GM18502 (cell line): ENCODE measurements around the gene MED23.

Source experiments
- ATAC-seq: cut with Tn5 transposase; IDR thresholded peaks from one replicate; pipeline ENCODE4 v1.9.1; 2021; ENCODE audit warnings: mild to moderate bottlenecking; ENCODE audit not compliant: unreplicated experiment, poor library complexity

MED23 gene, protein sequence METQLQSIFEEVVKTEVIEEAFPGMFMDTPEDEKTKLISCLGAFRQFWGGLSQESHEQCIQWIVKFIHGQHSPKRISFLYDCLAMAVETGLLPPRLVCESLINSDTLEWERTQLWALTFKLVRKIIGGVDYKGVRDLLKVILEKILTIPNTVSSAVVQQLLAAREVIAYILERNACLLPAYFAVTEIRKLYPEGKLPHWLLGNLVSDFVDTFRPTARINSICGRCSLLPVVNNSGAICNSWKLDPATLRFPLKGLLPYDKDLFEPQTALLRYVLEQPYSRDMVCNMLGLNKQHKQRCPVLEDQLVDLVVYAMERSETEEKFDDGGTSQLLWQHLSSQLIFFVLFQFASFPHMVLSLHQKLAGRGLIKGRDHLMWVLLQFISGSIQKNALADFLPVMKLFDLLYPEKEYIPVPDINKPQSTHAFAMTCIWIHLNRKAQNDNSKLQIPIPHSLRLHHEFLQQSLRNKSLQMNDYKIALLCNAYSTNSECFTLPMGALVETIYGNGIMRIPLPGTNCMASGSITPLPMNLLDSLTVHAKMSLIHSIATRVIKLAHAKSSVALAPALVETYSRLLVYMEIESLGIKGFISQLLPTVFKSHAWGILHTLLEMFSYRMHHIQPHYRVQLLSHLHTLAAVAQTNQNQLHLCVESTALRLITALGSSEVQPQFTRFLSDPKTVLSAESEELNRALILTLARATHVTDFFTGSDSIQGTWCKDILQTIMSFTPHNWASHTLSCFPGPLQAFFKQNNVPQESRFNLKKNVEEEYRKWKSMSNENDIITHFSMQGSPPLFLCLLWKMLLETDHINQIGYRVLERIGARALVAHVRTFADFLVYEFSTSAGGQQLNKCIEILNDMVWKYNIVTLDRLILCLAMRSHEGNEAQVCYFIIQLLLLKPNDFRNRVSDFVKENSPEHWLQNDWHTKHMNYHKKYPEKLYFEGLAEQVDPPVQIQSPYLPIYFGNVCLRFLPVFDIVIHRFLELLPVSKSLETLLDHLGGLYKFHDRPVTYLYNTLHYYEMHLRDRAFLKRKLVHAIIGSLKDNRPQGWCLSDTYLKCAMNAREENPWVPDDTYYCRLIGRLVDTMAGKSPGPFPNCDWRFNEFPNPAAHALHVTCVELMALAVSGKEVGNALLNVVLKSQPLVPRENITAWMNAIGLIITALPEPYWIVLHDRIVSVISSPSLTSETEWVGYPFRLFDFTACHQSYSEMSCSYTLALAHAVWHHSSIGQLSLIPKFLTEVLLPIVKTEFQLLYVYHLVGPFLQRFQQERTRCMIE (N-terminal part only)

DNA sequence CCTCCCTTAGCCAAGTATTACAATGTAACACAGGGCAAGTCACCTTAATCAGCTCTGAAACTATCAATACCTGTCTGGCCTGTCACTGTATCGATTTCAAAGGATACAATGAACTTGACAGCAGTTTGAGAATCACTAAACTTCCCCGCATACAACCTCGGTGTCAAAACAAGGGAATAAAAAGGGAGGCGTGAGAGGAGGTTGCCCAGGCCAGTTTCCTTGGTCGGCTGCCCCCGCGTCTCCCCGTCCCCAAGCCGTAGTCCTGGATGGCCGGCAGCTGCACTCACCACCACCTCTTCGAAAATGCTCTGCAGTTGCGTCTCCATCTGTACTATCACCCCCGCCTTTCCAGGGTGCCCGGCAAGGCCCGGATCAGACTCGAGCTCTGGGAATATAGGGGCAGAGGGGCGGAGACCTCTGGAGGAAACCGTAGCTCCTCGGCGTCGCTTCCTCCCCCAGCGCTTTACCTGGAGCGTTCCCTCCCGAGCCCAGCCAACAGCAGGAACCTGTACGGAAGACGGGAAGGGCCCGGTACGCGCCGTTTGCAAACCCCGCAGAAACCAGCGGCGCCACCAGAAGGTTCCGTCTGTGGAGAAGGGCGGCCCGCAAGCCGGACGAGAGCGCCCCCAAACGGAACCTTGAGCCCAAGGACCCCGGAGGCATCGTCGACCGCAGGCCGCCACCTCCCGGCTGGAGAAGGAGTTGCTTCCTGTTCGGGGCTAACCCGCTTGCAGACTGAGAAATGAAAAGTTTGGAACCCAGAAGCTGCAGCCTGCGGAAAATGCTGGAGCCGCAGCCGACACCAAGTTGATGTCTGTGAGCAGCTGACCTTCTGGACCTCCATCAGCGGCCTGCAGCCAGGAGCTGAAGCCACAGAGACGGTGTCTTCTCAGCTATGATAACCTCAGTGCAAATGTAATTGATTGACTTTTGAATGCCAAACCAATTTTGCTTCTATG is at the start of gene MED23:
Gene MED23, minus strand, starts transcription at position 519 of the 959 bp plus-strand sequence. Its CDS starts 193 bp downstream, at position 326.
- ATAC-seq: peak; percentile 96

DNA sequence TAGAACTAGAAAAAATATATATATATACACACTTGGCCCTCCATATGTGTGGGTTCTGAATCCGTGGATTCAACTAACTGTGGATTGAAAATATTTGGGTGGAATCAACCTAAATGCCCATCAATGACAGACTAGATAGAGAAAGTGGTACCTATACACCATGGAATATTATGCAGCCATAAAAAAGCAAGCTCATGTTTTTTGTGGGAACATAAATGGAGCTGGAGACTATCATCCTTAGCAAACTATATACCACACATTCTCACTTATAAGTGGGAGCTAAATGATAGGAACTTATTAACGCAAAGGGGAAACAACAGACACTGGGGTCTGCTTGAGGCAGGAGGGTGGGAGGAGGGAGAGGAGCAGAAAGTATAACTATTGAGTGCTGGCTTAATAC is 45.1 kb upstream of the MED23 start:
- ATAC-seq: no peak

DNA sequence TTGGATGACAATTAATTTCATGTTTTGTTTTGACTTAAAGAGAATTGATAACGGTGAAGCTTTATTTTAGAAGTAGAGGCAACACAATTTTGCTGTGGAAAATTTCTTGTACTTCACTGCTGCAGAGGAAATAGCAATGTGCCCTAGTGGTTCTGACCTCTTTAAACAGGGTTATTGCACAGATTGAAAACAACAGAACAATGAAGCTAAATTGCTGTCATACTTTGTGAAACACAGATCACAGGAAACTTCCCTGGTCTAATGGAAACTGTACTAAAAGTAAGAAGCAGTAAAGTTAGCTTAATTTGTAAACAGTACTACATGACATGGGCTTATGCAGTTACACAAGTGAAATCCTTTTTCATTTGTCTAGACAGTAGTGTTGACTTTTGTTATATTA is 41.8 kb upstream of the MED23 start:
- no peak for ATAC-seq

DNA sequence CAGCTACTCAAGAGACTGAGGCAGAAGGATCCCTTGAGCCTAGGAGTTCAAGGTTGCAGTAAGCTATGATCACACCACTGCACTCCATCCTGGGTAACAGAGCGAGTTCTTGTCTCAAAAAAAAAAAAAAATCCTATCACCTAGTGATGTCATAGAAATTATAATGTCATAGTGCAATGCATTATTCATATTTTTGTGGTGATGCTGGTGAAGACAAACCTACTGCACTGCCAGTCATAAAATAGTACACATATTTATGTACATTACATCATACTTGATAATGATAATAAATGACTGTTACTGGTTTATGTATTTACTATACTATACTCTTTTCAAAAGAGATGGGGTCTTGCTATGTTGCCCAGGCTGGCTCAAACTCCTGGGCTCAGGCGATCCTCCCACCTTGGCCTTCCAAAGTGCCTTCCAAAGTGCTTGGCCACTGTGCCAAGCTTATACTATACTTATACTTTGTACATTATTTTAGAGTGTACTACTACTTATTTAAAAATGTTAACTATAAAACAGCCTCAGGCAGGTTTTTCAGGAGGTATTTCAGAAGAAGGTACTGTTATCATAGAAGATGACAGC is 35.6 kb upstream of the MED23 start:
- no peak for ATAC-seq

DNA sequence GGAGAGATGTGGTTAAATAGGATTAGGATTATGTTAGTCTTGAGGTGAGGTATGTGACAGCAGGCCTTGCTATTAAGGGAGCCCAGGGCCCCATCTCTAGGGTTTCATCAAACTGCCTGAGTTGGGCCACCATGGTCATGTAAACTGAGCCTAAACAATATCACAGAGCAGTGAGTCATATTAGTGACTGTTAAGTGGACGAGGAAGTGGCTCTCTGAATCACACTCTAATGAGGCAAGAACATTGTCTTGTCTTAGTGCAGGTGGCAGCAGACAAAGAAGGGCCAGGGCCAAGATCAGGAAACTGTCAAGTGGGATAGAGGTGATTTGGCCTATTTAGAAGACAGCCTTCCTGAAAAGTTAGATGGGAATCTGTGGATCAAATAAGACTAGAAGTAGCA is 32.2 kb upstream of the MED23 start:
- ATAC-seq: no peak

DNA sequence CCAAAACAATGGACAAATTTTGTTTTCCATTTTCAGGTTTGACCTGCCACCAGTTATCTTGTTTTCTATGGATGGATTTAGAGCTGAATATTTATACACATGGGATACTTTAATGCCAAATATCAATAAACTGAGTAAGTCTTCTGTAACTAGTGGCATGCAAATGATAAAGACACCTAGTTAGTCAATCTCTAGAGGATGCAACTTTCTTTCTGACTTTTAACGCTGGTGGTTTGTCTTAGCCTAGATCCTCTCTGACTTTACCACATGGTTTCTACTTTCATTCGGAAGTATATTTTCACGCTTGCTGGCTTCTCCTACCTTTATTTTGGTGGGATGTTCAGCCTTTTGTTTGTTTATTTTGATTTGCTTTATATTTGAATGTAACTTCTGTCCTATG is 30.2 kb upstream of the MED23 start:
- ATAC-seq: peak; percentile 58

DNA sequence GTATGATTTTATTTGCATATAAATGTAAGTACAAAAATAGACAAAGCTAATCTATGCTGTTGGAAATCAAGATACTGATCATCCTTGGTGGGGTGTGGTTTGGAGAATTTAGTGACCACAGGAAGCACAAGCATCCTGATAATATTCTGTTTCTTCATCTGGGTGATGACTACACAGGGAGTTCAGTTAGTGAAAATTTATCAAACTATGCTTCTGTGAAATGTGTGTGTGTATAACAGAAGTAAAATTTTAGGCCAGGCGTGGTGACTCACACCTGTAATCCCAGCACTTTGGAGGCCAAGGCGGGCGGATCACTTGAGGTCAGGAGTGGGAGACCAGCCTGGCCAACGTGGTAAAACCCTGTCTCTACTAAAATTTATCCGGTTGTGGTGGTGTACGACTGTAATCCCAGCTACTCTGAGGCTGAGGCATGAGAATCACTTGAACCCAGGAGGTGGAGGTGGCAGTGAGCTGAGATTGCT is 29.6 kb upstream of the MED23 start:
- ATAC-seq: no peak

DNA sequence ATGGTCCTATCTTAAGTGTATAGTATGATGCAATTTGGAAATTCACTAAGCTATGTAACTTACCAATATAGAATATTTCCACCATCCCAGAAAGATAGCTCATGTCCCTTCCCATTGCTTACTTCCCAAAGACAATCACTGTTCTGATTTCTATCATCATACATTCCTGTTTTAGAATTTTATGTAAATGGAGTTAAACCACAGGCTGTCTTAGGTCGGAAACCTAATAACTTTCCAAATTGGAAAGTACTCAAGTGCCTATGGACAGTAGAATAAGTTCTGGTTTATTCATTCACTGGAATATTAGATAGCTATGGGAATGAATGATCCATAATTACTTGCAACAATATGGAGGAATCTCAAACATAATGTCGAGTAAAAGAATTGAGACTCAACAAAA is 29.2 kb upstream of the MED23 start:
- no peak for ATAC-seq

DNA sequence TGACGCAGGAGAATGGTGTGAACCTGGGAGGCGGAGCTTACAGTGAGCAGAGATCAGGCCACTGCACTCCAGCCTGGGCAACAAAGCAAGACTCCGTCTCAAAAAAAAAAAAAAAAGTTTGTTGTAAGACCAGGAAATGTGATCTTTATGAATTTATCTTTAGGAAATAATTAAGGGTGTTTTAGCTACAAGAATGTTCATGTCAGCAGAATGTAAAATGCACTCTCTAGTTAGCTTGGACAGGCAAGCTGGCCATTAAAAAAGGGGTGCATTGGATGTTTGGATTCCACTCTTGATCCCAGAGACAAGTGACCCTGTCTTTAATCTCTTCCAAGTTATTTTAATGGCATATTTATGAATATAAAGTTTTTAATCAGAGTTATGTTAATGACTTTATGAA is 28.6 kb upstream of the MED23 start:
- ATAC-seq: no peak

DNA sequence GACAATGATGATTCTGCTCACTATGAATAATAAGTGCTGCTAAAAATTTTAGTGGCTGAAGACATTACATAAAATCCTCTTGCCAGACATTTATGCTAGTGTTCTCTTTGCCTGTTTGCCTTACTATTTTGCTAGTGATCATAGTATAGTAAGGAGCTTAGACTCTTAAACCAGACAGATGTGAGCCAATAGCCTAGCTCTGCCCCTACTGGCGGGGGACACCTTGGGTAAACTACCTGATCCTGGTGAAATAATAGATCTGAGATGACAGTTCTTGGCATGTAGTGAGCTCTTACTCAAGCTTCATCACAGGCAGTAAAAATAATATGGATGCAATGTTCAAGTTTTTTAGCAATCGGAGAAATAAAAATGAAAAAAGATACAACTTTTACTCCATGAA is 27.9 kb upstream of the MED23 start:
- no peak for ATAC-seq

DNA sequence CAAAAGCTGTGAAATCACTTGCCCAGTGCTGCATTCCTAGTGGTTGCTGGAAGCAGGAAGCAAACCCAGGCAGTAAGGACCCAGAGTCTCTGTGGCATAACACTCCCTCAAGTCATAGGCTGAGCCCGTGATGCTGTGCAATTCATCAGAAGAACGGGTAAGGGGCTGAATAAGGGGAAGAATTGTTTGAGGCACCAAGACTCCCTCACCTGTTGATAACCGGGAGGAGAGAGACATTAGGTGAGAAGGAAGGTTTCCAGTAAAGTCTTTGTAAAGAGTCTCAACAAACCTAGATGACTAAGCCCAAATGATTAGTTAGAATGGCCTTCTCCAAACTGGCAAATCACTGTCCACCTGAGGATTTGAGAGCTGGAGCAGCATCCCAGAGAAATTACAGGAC is 27.3 kb upstream of the MED23 start:
- no peak for ATAC-seq

DNA sequence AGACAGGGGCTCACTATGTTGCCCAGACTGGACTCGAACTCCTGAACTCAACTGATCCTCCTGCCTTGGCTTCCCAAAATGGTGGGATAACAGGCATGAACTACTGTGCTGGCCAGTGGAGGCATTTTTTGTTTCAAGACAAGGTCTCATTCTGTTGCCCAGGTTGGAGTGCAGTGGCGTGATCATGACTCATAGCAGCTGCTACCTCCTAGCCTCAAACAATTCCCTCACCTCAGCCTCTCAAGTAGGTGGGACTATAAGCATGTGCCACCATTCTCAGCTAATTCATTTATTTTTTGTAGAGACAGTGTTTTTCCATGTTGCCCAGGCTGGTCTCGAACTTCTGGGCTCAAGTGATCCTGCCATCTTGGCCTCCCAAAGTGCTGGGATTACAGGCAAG is 26.3 kb upstream of the MED23 start:
- no peak for ATAC-seq

DNA sequence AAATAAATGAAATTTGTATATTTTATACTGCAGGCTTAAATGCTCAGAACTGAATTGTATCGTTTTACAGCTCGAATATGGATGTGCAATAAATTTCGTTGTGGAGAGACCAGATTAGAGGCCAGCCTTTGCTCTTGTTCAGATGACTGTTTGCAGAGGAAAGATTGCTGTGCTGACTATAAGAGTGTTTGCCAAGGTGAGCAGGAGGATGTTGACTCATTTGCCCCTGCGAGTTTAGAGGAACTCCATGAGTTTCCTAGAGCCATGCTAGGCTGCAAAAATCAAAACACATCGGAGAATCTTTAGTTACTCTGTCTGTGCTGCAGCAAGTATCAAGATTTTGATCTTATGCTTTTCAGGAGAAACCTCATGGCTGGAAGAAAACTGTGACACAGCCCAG is 24.4 kb upstream of the MED23 start:
- no peak for ATAC-seq

DNA sequence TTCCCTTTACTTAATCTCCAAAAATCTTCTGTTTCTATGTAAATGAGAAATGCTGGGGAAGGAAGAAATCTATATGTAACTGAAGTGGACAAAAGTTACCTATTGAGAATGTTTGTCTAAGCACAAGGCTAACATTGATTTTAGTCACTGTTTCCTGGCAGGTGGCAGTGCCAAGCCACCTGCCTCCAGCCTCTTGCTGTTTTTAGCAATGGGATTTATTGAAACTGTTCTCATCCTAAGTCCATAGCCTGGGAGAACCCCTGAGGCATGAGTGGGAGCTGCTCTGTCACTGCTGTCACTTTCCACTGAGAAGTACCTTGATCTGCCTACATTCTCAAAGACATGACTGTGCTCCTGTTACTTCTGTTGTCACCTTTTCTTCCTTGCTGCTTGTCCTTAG is 23.7 kb upstream of the MED23 start:
- ATAC-seq: no peak

DNA sequence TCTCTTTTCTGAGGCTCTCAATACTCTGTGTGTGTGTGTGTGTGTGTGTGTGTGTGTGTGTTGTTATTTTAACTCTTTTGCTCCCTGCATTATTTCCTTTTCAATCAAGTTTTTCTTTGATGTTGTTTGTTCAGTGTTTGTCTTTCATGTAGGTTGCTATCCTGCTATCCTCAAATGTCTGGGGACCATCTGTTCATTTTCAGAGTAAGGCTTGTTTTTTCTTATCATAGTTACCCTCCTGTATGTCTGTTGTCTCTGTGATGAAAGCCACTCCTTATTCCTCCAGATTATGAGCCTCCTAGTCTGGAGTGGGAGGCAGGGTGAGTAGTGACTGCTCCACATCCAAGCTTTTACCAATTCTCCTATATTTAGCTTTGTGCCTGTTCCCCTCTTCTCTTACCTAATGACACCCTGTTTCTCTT is 18.2 kb upstream of the MED23 start:
- no peak for ATAC-seq

DNA sequence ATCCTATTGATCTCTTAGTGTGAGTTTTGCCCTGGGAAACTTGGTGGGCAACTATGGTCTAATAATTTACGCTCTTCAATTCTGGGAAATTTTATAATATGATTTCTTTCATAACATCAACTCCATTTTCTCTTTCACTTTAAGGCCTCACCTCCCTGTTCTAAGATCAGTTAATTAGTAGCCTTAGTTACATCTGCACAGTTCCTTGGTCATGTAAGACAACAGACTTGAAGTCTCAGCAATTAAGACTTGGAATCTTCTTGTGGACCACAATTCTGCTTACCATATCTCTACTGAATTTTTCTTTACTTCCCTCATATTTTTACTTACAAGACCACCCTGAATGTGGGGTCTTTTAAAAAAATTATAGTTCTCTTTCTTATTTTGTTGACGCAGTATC is 17.8 kb upstream of the MED23 start:
- no peak for ATAC-seq

DNA sequence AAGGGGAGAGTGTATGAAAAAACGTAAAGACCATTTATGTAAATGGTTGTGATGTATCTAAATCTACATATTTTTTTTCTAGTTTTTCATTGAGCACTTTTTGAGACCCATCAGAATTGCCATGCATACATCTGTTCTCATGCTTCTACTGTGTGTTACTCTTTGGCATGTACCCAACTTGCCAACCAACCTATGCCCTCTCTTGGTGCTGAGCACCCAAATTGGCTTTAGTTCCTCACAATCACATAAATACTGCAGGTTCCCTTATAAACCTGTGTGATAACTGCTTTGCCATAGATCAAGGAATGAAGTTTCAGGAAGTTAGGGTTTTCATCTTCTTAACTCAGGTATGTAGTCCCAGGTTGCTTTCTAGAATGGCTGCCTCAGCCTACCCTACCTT is 16.9 kb upstream of the MED23 start:
- ATAC-seq: no peak

DNA sequence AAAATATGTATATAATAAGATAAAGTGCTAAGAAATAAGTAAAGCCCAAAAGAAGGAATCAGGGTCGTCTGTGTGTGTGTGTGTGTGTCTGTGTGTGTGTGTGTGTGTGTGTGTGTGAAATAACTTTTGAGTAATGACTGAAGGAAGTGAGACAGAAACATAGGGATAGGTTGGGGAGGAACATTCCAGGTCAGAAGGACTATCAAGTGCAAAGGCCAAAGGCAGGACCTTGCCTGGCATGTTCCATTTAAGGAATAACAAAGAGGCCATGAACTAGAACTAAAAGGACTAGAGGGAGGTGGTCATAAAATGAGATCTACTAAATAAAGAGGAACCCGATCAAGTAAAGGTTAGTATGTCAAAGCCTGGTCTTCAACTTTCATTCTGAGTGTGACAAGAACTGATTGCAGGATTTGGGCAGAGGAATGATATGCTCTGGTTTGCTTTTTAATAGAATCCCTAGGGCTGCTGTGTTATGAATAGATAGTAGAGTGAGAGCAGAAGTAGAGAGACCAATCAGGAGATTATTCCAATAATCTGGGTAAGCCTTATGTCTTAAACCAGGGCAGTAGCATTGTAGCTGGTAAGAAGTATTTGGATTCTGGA is 15.9 kb upstream of the MED23 start:
- no peak for ATAC-seq
